GM23338 (cell line): Measurements from ENCODE around the gene KHK. TPM values are rescaled to one million over a fixed set of nuclear protein-coding genes. Genes with fewer than 3 reads are reported as not detected.

Experiments used
- ATAC-seq: fragments of 200-7000 bp; cut with Tn5 transposase; 3 replicates; pipeline ENCODE4 v1.9.1; 2020
- DNase-seq: peaks from one replicate; pipeline ENCODE4 v3.0.0-alpha.2; 2015; ENCODE audit warnings: low spot score
- H2AFZ ChIP-seq: fragments of 200-600 bp; sonication (generic); 2 replicates; pipeline ENCODE4 v1.8.0; 2016; ENCODE audit warnings: antibody characterized with exemption, mild to moderate bottlenecking, moderate library complexity
- H3F3A ChIP-seq: fragments of 200-600 bp; sonication (generic); replicated peaks from 2 replicates; pipeline ENCODE4 v1.8.0; 2017; ENCODE audit warnings: antibody characterized with exemption, mixed run types, low read depth
- H3K27ac ChIP-seq: fragments of 200-600 bp; sonication (generic); 2 replicates; pipeline ENCODE4 v1.6.1; 2016; ENCODE audit warnings: low read depth
- H3K27me3 ChIP-seq: fragments of 200-600 bp; sonication (generic); 2 replicates; pipeline ENCODE4 v1.8.0; 2016; ENCODE audit warnings: mild to moderate bottlenecking, mixed run types, moderate library complexity; ENCODE audit not compliant: insufficient read depth
- H3K36me3 ChIP-seq: fragments of 200-600 bp; sonication (generic); 2 replicates; pipeline ENCODE4 v1.8.0; 2016; ENCODE audit warnings: mild to moderate bottlenecking; ENCODE audit not compliant: insufficient read depth
- H3K4me1 ChIP-seq: fragments of 200-600 bp; sonication (generic); 2 replicates; pipeline ENCODE4 v1.8.0; 2016; ENCODE audit warnings: mild to moderate bottlenecking, moderate library complexity; ENCODE audit not compliant: insufficient read depth
- H3K4me2 ChIP-seq: fragments of 200-600 bp; sonication (generic); 2 replicates; pipeline ENCODE4 v1.7.1; 2017; ENCODE audit warnings: mixed run types
- H3K4me3 ChIP-seq: fragments of 200-600 bp; sonication (generic); 2 replicates; pipeline ENCODE4 v1.6.1; 2016; ENCODE audit warnings: mixed run types
- H3K79me2 ChIP-seq: fragments of 200-600 bp; sonication (generic); replicated peaks from 2 replicates; pipeline ENCODE4 v1.8.0; 2017; ENCODE audit warnings: mild to moderate bottlenecking; ENCODE audit not compliant: insufficient read depth
- H3K9me2 ChIP-seq: fragments of 200-600 bp; sonication (generic); 2 replicates; pipeline ENCODE4 v1.8.0; 2017; ENCODE audit not compliant: insufficient read depth
- H4K20me1 ChIP-seq: fragments of 200-600 bp; sonication (generic); replicated peaks from 2 replicates; pipeline ENCODE4 v1.8.0; 2017; ENCODE audit warnings: mild to moderate bottlenecking; ENCODE audit not compliant: insufficient read depth
- H3K27ac Mint-ChIP-seq: 2 replicates; pipeline ENCODE4 v1.8.0; 2020; ENCODE audit warnings: inconsistent platforms, mild to moderate bottlenecking, moderate library complexity, mixed read lengths
- H3K27me3 Mint-ChIP-seq: 3 replicates; pipeline ENCODE4 v1.8.0; 2022; ENCODE audit warnings: low read depth, mild to moderate bottlenecking, moderate library complexity, mixed read lengths, inconsistent platforms; ENCODE audit not compliant: insufficient read depth, poor library complexity
- H3K36me3 Mint-ChIP-seq: 3 replicates; pipeline ENCODE4 v1.8.0; 2021; ENCODE audit warnings: low read depth, mild to moderate bottlenecking, inconsistent platforms, moderate library complexity, mixed read lengths
- H3K4me1 Mint-ChIP-seq: 3 replicates; pipeline ENCODE4 v1.8.0; 2020; ENCODE audit warnings: mild to moderate bottlenecking, inconsistent platforms, mixed read lengths
- H3K4me3 Mint-ChIP-seq: 3 replicates; pipeline ENCODE4 v1.8.0; 2021; ENCODE audit warnings: moderate library complexity, mild to moderate bottlenecking, inconsistent platforms, mixed read lengths
- H3K9me3 Mint-ChIP-seq: 3 replicates; pipeline ENCODE4 v1.8.0; 2020; ENCODE audit warnings: moderate library complexity, mild to moderate bottlenecking, inconsistent platforms, mixed read lengths
- CREB1 ChIP-seq: fragments of 250-450 bp; sonication (Bioruptor Pico); IDR thresholded peaks from 2 replicates; pipeline ENCODE4 v1.5.0; 2020; ENCODE audit warnings: low read depth, mild to moderate bottlenecking, moderate library complexity
- EZH2 ChIP-seq: fragments of 200-600 bp; sonication (generic); IDR thresholded peaks from one replicate; pipeline ENCODE4 v1.8.0; 2017; ENCODE audit warnings: antibody characterized with exemption, mild to moderate bottlenecking, low read depth; ENCODE audit not compliant: unreplicated experiment
- EZH2phosphoT487 ChIP-seq: fragments of 200-600 bp; sonication (generic); IDR thresholded peaks from one replicate; pipeline ENCODE4 v1.8.1; 2018; ENCODE audit warnings: antibody characterized with exemption; ENCODE audit not compliant: unreplicated experiment
- JUNB ChIP-seq: IDR thresholded peaks from one replicate; pipeline ENCODE4 v1.6.1; 2016; ENCODE audit warnings: antibody characterized with exemption; ENCODE audit not compliant: unreplicated experiment
- NANOG ChIP-seq: IDR thresholded peaks from 2 replicates; pipeline ENCODE4 v1.6.1; 2016; ENCODE audit warnings: antibody characterized with exemption, borderline replicate concordance
- POLR2AphosphoS5 ChIP-seq: IDR thresholded peaks from 2 replicates; pipeline ENCODE4 v1.6.1; 2016; ENCODE audit warnings: antibody characterized with exemption, low read depth
- STAT1 ChIP-seq: IDR thresholded peaks from one replicate; pipeline ENCODE4 v1.6.1; 2016; ENCODE audit warnings: antibody characterized with exemption; ENCODE audit not compliant: unreplicated experiment
- ZNF114 ChIP-seq: fragments of 250-450 bp; sonication (Bioruptor Pico); IDR thresholded peaks from 2 replicates; pipeline ENCODE4 v1.5.0; 2020; ENCODE audit warnings: mild to moderate bottlenecking, moderate library complexity
- ZNF331 ChIP-seq: fragments of 250-450 bp; sonication (Bioruptor Pico); IDR thresholded peaks from 2 replicates; pipeline ENCODE4 v1.5.0; 2020; ENCODE audit warnings: low read depth, mild to moderate bottlenecking, moderate library complexity
- ZNF462 ChIP-seq: fragments of 250-450 bp; sonication (Bioruptor Pico); IDR thresholded peaks from 2 replicates; pipeline ENCODE4 v1.5.0; 2020; ENCODE audit warnings: mild to moderate bottlenecking, moderate library complexity
- polyA plus RNA-seq: library from polyadenylated mRNA; unstranded; fragments of >200 nt; fragmentation: Nextera tagmentation; extraction: Ambion mirVana; gene quantifications from 2 replicates; pipeline ENCODE4 v1.2.1, GENCODE V29; 2016
- total RNA-seq: library from RNA; depleted of rRNA; stranded (reverse); fragments of >200 nt; shearing (Covaris generic); gene quantifications from 2 replicates; pipeline ENCODE4 v1.2.3, GENCODE V29; 2014
- TF ChIP-seq, protein P1 (sequence below): IDR thresholded peaks from one replicate; pipeline ENCODE4 v1.6.1; 2018; ENCODE audit warnings: antibody characterized with exemption; ENCODE audit not compliant: unreplicated experiment
- TF ChIP-seq, protein P2 (sequence below): IDR thresholded peaks from 2 replicates; pipeline ENCODE4 v1.6.1; 2016; ENCODE audit warnings: antibody characterized with exemption
- TF ChIP-seq, protein P3 (sequence below), 2 experiments: fragments of 200-600 bp in 1 of 2; sonication (generic) in 1 of 2; conservative IDR thresholded peaks; 2 replicates each; pipeline versions ENCODE4 v1.5.1 to v1.6.1; 2016 to 2017; ENCODE audit warnings: antibody characterized with exemption in 2 of 2, low read depth in 2 of 2, mild to moderate bottlenecking in 2 of 2, moderate library complexity in 1 of 2

Gene KHK
- total and polyA plus RNA-seq, 2 experiments from 2014 or later, result 9.7 TPM

DNA sequence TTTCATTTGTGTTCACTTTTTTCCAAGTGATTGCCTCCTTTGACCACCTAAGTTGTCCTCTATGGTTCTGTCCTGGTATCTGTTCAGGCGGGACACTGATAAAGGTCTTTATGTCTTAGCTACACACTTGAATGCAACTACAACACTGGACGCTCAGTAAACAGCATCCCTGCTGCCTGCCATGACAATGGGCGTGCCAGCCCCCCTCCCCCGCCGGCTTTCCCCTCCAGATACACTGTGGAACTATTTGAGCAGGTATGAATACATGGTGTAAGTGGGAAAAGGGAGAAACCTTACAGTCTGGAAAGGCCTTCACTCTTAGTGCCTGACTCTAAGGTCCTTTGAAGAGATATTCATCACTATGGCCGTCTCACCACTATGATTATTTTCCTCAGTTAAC is 29.4 kb upstream of the KHK start:
- no peak overlapping the region for H3K4me2 ChIP-seq
- Mint-ChIP-seq H3K4me1 (peaks cover 2% of the 10 kb centered on the region; the same call in 2 of the 3 replicates), H3K9me3 (no peaks in the 10 kb centered on the region), H3K36me3 (peaks cover 44% of the 10 kb centered on the region), H3K27me3 (peaks cover 3% of the 10 kb centered on the region), H3K4me3 (no peak overlapping the region), H3K27ac (no peak overlapping the region)
- peaks cover 15% of the 10 kb centered on the region for H3K36me3 ChIP-seq
- H3K4me3 ChIP-seq, result no peak overlapping the region
- H3K27ac ChIP-seq, result no peak overlapping the region
- no peaks in the 10 kb centered on the region; the same call in 1 of the 2 replicates for H3K4me1 ChIP-seq
- 0 out of 2 replicates have a peak, but pooled peaks cover 4% of the 10 kb centered on the region for H3F3A ChIP-seq
- no peaks in the 10 kb centered on the region for H3K27me3 ChIP-seq
- no peak for ATAC-seq
- H4K20me1 ChIP-seq, result no peaks in the 10 kb centered on the region; the same call in none of the 2 replicates
- no peaks in the 10 kb centered on the region for H3K79me2 ChIP-seq
- TF ChIP-seq NANOG, result no peak
- TF ChIP-seq STAT1, result no peak
- TF ChIP-seq, protein P1, sequence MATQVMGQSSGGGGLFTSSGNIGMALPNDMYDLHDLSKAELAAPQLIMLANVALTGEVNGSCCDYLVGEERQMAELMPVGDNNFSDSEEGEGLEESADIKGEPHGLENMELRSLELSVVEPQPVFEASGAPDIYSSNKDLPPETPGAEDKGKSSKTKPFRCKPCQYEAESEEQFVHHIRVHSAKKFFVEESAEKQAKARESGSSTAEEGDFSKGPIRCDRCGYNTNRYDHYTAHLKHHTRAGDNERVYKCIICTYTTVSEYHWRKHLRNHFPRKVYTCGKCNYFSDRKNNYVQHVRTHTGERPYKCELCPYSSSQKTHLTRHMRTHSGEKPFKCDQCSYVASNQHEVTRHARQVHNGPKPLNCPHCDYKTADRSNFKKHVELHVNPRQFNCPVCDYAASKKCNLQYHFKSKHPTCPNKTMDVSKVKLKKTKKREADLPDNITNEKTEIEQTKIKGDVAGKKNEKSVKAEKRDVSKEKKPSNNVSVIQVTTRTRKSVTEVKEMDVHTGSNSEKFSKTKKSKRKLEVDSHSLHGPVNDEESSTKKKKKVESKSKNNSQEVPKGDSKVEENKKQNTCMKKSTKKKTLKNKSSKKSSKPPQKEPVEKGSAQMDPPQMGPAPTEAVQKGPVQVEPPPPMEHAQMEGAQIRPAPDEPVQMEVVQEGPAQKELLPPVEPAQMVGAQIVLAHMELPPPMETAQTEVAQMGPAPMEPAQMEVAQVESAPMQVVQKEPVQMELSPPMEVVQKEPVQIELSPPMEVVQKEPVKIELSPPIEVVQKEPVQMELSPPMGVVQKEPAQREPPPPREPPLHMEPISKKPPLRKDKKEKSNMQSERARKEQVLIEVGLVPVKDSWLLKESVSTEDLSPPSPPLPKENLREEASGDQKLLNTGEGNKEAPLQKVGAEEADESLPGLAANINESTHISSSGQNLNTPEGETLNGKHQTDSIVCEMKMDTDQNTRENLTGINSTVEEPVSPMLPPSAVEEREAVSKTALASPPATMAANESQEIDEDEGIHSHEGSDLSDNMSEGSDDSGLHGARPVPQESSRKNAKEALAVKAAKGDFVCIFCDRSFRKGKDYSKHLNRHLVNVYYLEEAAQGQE, result no peak
- TF ChIP-seq ZNF114, result no peak
- TF ChIP-seq EZH2, result no peak
- TF ChIP-seq ZNF462 (CRISPR knock-in tag), result no peak
- no peak for TF ChIP-seq EZH2phosphoT487
- no peak for TF ChIP-seq JUNB
- TF ChIP-seq POLR2AphosphoS5, result no peak
- TF ChIP-seq, protein P2, sequence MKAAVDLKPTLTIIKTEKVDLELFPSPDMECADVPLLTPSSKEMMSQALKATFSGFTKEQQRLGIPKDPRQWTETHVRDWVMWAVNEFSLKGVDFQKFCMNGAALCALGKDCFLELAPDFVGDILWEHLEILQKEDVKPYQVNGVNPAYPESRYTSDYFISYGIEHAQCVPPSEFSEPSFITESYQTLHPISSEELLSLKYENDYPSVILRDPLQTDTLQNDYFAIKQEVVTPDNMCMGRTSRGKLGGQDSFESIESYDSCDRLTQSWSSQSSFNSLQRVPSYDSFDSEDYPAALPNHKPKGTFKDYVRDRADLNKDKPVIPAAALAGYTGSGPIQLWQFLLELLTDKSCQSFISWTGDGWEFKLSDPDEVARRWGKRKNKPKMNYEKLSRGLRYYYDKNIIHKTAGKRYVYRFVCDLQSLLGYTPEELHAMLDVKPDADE, result no peak
- TF ChIP-seq, protein P3, sequence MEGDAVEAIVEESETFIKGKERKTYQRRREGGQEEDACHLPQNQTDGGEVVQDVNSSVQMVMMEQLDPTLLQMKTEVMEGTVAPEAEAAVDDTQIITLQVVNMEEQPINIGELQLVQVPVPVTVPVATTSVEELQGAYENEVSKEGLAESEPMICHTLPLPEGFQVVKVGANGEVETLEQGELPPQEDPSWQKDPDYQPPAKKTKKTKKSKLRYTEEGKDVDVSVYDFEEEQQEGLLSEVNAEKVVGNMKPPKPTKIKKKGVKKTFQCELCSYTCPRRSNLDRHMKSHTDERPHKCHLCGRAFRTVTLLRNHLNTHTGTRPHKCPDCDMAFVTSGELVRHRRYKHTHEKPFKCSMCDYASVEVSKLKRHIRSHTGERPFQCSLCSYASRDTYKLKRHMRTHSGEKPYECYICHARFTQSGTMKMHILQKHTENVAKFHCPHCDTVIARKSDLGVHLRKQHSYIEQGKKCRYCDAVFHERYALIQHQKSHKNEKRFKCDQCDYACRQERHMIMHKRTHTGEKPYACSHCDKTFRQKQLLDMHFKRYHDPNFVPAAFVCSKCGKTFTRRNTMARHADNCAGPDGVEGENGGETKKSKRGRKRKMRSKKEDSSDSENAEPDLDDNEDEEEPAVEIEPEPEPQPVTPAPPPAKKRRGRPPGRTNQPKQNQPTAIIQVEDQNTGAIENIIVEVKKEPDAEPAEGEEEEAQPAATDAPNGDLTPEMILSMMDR (conservative IDR thresholded peaks at IDR 0.05; ENCODE audit: low read depth in 2 of 2), result no peak
- no peak for TF ChIP-seq CREB1 (CRISPR knock-in tag)
- no peak for TF ChIP-seq ZNF331 (CRISPR knock-in tag)
- no peaks in the 10 kb centered on the region for H3K9me2 ChIP-seq
- DNase-seq, result no peak
- H2AFZ ChIP-seq, result no peak overlapping the region
